SKM-1 (cell line): ENCODE data around the gene CARM1.
"Not testable (repeated sequence)": the region's sequence is repeated elsewhere in the genome, so short reads cannot be mapped to it uniquely, and the experiment has no call there.

Experiments used
- DNase-seq: peaks from one replicate; lab custom pipeline; 2025; ENCODE audit not compliant: unreplicated experiment; lab: John Stamatoyannopoulos, UW

CARM1 gene

DNA sequence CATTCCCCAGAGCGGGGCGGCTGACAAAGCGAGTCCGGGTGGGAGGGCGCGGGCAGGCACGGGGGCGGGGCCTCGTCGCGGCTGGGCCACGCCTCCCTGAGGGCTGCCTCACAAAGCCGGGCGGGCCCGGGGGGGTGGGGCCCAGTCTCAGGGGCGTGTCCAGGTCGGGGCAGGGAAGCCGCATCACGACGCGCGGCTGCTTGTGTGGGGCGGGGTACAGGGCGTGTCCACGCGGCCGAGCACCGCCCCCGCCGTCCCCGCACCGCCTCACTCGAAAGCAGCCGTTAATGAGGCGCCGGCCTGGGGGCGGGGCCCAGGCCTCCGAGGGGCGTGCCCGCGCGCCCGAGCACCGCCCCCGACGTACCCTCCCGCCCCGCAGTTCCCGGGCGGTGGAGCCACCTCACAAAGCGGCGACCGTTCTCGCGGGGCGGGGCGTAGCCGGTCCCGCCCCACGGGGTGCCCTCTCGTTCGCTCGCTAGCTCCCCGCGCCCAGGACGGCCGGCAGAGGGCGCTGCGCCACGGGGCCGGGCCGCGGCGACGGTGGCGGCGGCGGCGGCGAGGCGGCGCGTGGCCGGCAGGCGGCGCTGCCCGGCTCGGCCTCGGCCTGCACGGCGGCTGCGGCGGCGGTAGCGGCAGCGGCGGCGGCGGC, at the start of gene CARM1:
TSS of gene CARM1 (plus strand) at position 599 of the 649 bp plus-strand sequence. CDS start 150 bp downstream, outside the sequence.
- DNase-seq = peak; percentile 91

DNA sequence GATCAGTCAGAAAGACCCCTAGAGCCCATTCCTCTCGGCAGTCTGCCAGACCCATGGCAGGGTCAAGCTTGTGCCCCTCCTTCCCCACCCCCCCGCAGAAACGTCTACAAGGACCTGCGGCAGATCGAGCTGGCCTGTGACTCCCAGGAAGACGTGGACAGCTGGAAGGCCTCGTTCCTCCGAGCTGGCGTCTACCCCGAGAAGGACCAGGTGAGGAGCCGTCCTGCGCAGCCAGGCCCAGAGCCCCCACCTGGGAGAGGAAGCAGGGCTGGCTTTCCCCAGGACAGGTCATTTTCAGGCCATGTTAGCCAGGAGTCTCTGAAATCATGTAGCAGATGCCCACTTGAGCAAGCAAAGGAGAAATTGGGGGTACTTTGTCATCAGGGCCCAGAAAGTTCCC, 47.7 kb upstream of the CARM1 start:
- no peak for DNase-seq

DNA sequence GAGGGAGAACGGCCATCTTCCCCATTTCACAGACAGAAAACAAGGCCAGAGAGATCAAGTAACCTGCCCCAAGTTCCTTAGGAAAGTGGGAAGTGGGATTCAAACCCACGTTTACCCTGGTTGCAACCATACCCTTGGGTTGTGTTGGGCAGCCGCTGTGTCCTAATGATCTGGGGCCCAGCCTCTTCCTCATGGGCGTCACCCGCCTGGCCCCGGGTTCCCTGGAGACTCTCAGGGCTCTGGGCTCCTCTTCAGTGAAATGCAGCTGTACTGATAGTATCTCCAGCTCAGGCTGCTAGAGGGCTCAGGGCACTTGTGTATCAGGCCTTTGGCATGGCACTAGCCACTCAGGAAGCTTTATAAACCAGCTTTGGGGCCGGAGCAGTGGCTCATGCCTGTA, 45.1 kb upstream of the CARM1 start:
- DNase-seq = no peak

DNA sequence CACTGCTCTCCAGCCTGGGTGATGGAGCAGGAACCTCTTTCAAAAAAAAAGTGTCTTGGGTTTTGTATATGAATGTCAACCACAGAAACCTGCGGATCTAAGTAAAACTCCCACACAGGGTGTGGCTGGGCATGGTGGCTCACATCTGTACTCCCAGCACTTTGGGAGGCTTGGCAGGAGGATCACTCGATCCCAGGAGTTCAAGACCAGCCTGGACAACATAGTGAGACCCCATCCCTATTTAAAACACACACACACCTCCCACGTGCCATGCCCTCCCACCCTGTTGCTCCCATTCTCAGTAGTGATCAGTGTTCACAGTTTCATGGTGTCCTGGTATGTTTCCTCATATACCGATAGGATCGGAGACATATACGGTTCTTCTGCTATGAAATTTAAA, 44.5 kb upstream of the CARM1 start:
- DNase-seq = no peak

DNA sequence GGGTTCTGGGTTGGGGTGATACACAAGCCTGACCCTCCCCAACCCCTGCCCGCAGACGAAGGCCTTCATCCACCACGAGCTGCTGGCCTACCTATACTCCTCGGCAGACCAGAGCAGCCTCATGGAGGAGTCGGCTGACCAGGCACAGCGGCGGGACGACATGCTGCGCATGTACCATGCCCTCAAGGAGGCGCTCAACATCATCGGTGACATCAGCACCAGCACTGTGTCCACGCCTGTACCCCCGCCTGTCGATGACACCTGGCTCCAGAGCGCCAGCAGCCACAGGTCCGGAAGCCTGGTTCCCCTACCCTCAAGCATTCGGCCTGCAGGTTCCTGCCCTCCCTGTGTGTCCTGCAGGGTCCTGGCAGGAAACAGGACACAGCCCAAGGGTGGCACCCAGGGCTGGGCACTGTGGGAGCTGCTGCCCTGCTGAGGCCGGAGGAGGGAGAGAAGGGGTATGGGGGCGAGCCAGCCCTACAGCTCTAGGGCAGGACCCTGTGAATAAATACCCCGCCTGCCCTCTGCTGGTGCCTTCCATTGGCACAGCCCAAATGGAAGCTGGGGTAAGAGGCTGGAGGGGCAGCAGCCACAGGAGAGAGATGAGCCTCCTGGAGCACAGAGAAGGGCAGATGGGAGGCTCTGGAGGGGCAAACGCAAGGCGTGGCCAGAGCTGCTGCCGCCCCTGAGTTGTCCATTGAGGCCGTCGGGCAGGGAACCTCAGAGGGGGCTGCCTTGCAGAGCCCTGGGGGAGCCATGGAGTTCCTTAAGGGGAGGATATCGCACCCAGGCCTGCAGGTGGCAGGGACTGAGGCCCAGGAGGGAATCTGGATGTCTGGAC, 42.2 kb upstream of the CARM1 start:
- no peak for DNase-seq

DNA sequence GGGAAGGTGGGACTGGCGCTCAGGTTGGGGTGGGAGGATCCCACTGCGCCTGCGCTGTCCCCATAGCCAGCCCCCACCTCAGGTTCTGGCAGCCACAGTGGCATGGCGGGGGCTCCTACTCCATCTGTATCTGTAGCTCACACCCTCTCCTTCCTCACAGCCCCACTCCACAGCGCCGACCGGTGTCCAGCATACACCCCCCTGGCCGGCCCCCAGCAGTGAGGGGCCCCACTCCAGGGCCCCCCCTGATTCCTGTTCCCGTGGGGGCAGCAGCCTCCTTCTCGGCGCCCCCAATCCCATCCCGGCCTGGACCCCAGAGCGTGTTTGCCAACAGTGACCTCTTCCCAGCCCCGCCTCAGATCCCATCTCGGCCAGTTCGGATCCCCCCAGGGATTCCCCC, 41.4 kb upstream of the CARM1 start:
- DNase-seq = no peak

DNA sequence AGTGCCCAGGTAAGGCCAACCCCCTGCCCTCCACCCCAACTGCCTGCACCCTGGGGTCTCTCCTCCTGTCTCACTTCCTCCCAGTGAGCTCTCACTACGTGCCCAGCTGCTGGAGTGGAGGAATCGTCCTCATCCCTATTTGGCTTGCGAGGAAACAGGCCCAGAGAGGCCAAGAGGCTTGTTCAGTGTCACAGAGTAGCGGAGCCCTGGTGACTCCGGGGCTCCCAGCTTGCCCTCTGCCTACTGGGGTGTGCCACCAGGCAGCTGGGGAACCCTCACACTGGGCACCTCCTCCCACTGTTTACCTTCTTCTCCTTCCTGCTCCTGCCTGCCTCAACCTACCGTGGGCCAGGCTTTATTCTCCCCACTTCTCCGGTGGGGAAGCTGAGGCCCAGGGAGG, 41.0 kb upstream of the CARM1 start:
- no peak for DNase-seq

DNA sequence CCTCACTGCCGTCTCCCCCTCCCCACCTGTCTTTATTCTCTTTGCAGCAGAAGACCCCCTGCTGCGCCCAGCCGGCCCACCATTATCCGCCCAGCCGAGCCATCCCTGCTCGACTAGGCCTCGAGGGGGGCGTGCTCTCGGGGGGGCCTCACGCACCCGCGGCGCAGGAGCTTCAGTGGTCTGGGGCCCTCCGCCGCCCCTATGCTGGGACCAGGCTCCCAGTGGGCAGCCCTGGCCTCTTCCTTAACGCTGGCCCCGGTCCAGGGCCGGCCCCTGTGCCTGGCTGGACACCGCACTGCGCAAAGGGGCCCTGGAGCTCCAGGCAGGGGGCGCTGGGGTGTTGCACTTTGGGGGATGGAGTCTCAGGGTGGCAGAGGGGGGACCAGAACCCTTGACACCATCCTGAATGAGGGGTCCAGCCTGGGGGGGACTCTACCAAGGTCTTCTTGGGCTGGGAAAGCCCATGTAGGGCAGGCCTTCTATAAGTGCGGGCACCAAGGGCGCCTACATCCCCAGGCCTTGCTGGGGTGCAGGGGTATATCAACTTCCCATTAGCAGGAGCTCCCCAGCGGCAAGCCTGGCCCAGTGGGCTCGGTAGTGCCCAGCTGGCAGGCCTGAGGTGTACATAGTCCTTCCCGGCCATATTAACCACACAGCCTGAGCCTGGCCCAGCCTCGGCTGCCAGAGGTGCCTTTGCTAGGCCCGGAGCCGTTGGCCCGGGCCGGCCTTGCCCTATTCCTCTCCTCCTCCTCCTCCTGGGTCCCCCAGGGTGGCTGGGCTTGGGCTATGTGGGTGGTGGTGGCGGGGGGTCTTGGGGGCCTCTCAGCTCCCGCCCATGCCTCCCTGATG, 40.2 kb upstream of the CARM1 start:
- DNase-seq = no peak

DNA sequence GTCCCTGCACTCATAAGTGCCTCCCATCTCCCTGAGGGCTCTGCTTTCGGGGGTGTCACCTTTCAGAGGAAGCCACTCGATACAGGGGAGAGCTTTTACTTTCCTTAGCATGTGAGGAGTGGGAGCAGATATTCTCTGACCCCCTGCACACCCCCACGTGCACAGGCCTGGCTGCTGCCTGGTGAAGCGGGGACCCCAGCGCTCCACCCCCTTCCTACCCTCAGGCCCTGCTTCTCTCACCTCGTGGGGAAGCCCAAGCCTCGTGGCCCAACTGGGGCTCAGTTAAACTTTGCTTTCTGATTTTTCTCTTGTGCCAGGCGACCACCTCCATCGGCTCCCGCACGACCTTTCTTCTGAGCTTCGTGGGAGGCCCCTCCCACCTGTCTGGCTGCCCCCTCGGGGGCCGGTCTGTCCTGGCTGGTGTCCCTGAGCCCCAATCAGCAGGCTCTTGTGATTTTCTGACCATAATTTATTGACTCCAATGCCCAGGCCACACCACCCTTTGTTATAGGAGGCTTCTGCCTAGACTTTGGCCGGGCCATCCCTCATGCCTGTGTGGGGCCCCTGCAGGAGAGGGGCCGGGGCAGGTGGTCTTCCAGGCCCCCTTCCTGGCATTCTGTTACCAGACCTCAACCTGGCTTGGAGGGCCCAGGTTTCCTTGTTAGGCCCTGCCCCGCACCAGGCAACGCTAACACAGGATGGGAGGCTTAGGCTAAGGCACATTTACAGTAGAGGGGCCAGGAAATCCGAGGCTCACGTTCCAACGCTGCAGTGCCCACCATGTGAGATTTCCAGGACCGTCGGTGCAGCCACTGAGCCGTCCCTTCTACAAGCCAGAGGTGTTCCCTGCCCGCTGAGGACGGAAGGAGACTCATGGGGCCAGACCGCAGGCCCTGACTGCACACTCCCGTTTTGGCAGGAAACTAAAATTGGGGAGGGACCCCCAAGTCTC, 39.1 kb upstream of the CARM1 start:
- DNase-seq = no peak

DNA sequence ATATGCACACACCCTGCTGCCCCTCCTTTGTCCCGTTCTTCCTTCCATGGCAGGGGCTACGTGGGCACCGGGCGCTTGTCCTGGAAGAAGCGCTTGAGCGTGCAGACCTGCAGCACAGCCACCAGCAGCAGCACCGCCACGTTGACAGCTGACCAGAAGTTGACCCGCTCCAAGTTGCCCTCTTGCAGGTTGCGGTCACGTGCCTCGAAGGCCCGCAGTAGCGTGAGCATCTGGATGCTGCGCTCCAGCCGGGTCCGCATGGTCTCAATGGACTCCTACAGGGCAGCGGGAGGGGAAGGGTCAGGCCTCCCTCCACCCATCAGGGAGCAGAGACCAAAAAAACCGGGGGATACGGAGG, 38.4 kb upstream of the CARM1 start:
- no peak for DNase-seq

DNA sequence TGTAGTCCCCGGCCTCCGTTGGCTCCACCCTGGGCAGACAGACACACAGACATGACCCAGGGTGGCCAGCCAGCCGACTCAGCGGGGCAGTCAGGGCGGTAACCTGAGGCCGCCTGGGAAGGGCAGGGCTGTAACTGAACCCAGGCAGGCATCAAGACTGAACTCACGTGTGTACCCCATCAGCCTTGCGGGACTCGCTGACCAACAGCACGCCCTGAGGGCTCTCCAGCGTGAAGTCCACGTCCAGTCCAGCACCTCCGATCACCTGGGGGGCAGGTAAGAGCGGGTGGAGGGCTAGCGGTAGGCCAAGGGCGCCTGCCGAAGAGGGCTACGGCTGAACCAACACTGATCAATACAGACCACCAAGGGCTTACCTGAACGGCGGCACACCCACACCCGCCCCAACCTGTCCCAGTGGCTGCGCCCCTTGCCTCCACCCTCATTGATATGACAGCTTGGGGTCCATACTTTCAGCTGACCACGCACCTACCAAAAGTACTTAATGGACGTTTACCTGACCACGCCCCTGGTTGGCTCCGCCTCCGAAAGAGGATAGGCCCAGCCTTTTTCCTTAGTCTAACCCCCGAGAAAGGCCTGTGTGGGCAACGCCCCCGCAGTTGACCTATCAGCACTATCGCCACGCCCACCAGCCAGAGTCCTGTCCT, 36.1 kb upstream of the CARM1 start:
- no peak for DNase-seq

DNA sequence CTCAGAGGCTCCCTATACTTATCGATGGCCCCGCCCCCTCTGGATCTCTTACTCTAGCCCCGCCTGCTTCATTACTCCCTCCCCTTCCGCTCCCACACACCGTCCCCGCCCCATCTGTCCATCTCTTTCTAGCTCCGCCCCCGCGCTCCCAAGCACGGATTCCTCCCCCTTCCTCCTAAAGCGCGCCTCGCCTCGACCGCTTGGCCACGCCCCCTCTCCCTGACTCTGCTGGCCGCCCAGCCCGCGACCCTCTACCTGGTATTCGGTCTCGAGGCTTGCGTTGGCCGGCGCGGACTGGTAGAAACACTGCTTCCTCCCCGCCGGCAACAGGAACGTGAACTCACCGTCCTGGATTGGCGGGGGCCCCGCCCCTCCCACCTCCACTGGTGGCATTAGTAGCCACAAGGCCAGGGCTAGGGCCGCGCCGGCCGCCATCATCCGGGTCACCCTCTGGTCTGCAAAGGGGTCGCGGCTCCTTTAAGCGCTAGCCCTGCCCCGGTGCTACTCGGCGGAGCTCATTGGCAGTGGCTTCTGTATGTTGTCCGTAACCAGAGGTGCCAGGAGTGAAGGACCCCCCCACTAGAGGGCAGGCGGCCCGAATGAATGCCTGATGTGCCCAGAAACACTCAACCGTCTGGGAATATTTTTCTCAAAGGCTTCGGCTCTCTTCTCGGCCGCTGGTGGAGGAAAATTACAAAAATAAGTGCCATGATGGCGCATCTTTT, 35.4 kb upstream of the CARM1 start, which contains the start of gene TMED1:
TSS of gene TMED1 (minus strand) at position 459 of the 725 bp plus-strand sequence. CDS start at position 438, 21 bp downstream.
- DNase-seq = peak; percentile 99

DNA sequence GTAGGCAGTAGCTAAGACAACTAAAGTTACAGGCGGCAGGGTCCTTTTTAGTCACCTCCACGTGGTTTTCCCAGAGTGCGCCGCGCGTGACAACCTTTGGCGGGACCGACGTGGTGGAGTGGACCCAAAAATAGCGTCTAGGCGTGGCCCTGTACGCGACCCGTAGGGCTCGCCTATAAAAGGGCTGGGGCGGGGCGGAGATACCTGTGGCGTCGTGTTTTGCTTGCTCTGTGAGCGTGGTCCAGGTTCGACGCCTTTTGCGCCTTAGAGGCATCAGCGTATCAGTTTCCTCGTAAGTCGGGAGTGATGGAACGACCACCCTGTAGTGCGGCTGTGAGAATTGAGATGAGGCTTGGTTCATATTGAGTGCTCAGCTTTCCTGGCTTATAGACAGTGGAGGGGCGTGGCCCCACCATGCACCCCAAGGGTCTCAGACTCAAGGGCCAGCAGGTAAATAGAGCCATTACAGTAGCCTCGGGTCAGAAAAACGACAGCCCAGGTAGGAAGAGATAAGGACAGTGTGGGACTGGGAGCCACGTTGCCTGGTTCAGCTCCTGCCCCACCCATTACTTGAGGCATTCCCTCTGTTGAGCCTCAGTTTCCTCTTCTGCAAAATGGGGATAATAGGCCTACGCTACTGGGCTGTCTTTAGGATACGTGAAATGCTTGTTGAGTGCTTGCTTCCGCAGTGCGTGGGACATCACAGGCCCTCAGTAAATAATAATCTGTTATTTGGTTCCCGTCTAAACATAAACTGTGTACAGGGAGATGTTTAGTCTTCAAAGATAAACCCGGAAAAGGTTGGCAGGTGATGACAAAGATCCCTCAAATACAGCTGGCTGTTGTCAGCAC, 34.6 kb upstream of the CARM1 start:
- DNase-seq = peak; percentile 91

DNA sequence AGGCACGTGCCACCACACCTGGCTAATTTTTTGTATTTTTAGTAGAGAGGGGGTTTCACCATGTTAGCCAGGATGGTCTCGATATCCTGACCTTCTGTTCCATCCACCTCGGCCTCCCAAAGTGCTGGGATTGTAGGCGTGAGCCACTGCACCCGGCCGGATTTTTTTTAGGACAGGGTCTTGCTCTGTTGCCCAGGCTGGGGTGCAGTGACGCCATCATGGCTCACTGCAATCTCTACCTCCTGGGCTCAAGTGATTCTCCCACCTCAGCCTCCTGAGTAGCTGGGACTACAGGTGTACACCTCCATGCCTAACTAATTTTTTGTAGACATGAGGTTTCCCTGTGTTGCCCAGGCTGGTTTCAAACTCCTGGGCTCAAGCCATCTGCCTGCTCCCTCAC, 33.7 kb upstream of the CARM1 start:
- DNase-seq = not testable (repeated sequence)

DNA sequence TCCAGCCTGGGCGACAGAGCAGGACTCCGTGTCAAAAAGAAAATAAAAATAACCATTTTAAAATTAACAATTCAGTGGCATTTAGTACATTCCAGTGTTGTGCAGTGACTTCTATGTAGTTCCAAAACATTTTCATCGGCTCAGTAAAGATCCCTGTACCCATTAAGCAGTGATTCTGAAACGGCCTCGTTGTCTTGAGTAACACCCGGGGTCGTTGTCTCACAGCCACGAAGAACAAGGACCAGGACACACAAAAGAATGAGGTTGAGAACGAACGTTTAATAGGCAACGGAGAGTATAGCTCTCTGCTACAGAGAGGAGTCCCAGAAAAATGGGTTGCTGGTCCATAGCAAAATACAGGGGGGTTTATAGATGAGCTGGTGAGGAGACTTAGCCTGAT, 33.0 kb upstream of the CARM1 start:
- DNase-seq = no peak

DNA sequence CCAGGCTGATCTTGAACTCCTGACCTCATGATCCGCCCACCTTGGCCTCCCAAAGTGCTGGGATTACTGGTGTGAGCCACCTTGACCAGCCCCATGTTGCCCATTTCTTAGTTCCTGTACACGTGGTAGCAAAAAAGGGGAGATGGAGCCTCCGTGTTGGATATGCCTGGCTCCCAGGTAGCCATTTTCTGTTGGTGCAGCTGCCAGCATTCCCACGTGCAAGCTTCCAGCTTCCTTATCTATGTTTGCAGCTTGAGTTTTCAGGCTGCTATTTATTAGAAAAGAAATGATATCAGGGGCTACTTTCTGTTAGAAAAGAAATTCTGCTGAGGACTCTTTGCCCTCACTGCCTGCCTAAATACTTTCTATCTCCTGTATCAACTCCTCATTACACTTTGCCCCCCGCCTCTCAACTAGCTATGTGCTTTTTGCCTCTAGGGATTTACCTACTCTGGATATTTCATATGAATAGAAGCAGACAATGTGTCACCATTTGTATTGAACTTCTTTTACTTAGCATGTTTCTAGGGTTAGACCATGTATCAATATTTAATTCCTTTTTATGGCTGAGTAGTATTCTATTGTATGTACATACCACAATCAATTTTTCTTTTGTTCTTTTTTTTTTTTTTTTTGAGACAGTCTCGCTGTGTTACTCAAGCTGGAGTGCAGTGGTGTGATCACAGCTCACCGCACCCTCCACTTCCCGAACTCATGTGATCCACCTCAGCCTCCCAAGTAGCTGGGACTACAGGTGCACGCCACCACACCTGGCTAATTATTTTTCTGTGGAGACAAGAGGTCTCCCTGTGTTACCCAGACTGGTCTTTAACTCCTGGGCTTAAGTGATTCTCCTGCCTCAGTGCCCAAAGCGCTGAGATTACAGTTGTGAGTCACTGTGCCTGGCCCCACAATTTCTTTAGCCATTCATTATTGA, 32.0 kb upstream of the CARM1 start:
- no peak for DNase-seq

DNA sequence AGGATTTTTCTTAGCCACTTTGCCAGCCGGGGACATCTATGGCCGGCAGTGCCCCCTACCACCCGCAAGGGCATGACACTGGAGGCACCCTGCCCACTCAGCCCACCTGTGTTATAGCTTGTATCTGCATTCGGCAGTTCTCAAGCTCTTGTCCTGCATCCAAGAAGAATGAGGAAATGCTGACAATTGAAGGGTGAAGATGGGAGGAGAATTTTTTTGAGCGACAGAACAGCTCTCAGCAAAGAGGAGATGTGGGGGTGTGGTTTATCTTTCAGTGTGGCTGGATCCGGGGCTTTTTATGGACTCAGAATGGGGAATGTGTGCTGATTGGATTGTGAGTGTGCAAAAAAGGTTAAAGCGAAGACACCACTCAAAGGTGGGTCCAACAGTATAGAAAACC, 28.6 kb upstream of the CARM1 start:
- DNase-seq = no peak
